SH-SY5Y (cell line): Measurements from ENCODE around the gene PEX7.

ENCODE experiments used
- GATA2 ChIP-seq: IDR thresholded peaks from 2 replicates; pipeline ENCODE4 v1.6.1; 2011; ENCODE audit warnings: mild to moderate bottlenecking, low read depth, low read length
- GATA3 ChIP-seq: IDR thresholded peaks from 2 replicates; pipeline ENCODE4 v1.6.1; 2011; ENCODE audit warnings: low read depth, mild to moderate bottlenecking, low read length, moderate library complexity

- TF ChIP-seq GATA2 (no peak), GATA3 (no peak)
These were observed 802 bp downstream of the PEX7 start for GRCh38 chr6:136823128-136823660.
